ENCODE results near the gene DCBLD1.

The DCBLD1 gene

DNA sequence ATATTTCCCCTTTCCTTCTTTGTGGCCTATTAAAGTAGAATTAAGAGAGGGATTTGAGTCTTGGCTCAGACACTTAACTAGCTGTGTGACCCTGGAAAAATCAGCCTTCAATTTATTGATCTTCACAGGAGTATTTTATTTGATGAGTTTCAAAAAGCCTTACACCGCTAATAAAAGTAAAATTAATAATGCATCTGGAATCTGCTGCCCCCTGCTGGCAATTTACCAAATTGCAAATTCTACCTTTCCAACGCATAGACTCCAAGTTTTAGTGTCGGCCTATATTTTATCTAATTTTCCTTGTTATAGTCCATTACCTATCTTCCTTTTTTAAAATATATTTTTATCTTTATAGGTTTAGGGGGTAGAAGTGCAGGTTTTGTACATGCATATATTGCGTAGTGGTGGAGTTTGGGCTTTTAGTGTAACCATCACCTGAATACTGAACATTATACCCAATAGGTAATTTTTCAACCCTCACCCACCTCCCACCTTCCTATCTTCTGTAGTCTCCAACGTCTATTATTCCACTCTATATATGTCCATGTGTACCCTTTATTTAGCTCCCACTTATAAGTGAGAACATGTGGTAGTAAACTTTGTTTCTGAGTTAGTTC lies 73.5 kb downstream of the DCBLD1 start:
- DNase-seq: peak in 24 of 51 donors; percentile 2 to 53 (median 16)

DNA sequence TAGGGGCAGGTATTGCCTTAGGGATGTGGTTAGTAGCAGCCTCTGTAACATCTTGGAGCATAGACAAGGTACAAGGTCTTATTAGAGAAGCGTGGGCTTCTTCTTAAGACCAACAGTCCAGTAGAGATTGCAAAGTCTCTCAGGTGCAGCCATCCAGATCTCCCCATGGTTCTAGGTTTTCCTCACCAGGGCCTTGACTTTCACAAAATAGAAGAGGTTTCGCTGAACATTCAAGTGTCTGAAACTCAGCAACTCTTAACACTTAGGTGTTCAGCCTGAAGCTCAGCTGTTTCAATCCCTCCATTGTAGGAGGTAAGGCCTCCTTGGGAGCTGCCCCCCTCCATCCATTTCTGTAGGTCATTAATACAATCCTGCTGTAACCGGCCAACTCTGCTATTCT lies 75.5 kb downstream of the DCBLD1 start:
- no peak for DNase-seq

DNA sequence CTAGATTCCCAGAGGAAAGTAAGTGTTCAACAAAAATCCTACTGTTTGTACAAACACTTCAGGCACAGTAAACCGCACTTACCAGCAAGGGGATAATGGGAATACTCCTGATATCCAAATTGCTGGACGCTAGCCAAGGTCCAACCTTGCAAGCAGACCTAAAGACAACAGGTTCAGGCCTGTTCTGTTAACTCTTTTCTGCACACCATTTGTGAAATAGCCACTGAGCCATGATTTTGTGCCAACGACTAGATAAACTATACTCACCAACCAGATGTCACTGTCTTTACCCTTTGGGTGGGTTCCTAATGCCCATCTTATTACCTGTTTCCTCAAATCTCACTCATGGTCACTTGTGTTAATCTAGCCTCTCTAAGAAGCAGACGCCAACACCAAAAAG lies 76.3 kb downstream of the DCBLD1 start:
- no peak for DNase-seq

DNA sequence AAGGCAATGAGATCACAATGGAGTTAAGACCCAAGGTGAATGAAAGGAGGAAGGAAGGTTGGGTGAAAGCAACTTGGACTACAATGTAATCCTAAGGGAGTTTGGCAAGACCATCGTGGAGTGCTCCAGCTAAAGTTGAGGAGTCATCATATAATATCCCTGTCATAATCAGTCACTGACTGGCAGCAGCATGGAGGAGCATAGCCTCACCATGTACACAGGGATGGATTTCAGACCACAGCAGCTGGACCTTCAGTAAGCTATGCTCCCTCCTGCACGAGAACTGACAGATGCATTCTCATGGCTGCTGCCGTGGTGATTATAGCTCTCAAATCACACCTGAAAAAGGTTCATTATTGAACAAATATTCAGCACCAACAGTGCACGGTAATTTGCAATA lies 76.8 kb downstream of the DCBLD1 start:
- DNase-seq: no peak

DNA sequence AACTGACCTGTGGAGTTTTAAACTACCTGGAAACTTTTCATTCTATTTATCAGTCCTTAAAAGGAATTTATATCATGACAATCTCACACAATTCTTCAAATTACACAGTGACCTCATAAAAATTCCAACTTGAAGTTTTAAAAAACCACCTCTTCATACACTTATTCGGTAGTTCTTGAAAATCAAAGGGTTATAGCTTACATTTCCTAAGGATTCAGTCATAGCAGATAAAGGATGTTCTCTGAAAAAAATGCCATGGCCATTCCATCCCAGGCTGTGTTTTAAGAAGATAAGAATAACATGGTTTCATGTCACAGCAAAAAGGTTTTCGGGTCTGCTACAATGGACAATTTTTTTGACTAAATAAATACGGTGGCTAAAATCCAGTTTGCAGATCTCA lies 78.7 kb downstream of the DCBLD1 start:
- no peak for DNase-seq

DNA sequence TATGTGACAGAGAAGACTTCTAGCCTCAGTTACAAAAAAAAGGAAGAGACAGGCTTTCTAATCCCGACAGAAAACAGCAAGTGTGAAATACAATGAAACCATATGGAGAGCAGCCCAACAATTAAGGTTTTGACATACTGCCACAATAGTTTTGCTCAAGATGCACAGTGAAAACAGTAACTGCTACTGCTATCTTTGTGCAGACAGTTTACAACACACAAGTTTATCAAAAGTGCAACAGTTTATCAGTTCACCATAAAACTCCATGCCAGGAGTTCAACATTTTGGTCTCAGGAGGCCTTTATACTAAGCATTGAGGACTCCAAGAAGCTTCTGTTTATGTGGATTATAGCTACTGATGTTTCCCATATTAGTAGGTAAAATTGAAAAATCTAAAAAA lies 82.2 kb downstream of the DCBLD1 start:
- no peak for DNase-seq

DNA sequence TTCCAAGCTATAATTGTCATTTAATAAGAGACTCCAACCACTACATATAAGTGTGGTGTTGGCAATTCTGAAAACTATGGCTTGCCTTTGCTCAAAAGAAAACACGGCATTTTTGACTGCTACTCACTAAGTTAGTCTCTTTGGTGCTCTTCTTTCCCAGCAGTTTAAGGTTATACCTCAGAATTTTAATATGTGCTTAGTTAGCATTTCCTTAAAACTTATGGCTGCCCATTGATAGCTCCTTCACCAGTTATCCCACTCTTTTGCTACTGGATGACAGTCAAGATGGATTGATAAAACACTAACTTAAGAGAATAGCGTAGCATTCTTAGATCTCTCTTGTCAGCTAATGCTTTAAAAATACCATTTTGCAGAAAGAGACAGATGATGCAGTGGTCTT lies 85.8 kb downstream of the DCBLD1 start:
- DNase-seq: no peak

DNA sequence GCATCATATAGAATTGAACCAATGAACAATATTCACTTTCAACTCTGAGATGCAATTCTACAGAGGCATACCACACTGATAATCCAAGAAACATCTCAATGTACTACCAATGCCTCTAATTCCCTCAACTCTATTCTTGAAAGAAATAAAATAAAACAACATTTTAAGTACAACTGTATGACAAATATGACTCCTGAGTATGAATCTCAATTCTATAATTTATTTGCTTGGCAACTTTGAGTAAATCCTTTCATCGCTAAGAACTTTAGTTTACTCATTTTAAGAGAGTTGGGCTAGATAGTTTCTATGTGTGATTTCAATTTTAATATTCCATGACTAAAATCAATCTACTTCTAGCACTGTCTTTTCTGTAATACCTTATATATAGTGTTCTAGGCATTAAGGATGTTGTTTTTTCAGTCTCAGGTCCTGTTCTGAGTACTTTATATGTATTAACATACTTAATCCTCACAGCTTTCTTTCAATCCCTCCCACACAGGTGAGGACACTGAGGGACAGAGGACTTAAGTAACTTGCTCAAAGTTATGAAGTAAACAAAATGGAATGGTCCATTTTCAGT lies 86.4 kb downstream of the DCBLD1 start:
- DNase-seq: no peak

DNA sequence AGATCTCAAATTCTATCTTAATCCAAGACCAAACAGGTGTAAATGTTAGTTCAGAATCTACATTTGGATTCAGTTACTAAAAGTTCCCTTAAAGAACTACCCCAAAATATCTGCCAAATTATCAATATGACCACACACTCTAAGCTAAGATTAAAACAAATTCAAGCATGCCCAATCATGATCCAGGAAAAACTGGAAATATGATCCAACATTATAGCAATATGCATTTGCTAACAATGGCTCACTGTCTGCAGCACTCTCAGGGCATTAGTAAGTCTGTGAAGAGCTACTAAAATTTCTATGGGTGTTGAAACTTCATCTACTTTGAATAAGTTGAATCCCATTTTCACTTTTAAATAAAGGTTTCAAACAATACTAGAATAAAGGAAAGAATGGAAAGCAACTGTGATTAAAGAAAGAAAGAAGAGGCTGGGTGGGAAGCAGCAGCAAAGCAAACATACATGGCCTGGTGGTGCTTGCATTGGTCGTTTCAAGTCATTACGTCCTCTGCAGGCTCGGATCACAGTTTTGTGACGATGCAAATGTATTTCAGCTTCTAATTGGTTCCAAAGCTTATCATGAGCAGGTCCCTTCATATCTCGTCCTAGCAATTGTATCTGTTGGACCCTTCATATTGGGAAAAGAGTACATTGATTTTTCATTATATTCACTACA lies 90.7 kb downstream of the DCBLD1 start:
- no peak for DNase-seq

DNA sequence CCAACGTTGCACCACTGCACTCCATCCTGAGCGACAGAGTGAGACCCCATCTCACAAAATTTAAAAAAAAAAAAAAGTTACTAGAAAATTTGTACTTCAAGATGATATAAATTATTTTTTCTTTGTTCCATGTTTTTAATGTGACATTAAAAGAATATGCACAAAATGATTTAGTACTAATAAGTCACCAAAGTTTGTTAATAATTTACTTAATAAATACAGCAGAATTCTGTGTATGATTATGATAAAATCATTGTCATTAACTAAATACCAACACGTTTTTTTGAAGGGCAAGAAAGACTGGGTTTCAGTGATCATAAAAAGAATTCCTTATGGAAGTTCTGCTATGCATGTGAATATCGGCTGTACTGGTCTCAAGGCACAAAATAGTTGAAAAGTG lies 91.7 kb downstream of the DCBLD1 start:
- DNase-seq: no peak

DNA sequence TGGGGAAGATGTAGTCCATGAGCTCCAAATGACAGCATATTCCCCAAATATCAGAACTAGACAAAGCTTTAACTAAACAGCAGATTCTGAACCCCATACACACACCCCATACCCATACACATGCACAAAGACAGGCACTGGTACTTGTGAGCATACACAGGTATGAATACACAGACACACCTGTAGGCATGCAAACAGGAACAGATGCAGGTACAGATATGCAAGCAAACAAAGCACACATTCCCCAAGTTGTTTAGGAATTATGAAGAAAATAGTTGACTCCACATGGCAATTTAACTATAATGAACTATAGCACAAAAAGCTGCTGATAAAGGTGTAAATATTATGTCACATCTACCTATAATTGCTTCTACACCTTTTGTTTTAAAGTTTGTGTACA lies 103.2 kb downstream of the DCBLD1 start:
- DNase-seq: no peak

DNA sequence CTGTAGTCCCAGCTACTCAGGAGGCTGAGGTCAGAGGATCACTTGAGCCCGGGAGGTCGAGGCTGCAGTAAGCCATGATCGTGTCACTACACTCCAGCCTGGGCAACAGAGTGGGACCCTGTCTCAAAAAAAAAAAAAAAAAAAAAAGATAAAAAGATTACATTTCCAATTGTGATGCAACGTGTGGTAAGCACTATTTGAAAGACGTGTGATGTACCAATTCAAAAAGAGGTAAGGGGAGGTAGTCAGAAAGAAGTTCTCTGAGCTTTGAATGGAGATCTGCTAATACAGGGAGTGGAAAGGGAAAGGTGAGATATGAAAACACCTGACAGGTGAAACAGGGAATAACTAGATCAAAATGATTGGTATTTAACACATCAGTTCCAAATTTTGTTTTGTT lies 108.0 kb downstream of the DCBLD1 start:
- DNase-seq: no peak

DNA sequence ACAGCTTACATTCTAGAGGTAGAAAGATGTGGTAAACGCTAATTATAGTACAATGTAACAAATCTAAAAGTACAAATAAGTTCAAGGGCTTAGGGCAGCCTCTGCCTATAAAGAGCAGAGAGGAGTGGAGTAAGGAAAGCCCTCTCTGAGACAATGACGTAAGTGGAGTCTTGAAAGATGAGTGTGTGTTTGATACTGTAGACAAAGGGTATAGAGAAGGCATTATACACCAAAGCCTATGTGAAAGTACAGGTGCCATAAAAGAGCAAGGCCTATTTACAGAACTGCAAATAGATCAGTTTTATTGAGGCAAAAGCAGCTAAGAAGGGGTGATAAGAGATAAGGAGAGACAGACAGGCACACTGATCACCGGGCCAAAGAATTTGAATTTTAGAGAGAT lies 108.9 kb downstream of the DCBLD1 start:
- DNase-seq: no peak

DNA sequence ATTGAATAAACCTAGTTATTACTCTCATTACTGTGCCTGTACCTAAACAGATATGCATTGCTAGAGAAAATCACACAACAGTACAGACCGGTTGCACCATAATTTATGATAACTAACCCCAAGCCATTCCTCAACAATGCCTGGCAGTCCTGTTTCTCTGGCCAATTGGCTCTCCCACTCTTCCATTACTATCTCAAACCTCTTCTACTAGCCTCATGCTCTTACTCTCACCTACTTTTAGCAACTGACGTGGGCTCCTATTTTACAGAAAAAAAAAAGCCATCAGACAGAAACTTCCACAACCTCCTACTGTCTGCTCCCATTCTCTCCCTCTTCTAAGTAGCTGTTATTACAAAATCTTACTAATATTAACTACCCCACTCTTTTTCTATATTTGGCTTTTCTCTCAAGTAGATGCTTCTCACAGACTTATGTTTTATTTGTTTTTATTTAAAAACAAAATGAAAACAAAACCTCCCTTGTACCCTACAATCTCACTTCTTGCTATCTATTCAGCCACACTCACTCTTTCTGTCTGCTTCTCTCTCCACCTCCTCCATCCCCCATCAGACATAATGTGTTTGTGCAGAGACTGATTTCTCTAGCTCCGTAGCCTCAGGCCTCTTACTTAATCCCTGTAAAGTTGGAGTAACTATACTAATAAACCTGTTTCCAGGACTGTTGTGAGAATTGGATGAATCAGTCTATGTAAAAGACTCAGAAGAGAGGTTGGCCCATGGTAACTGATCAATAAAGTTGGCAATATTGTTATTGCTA lies 110.7 kb downstream of the DCBLD1 start:
- no peak for DNase-seq

DNA sequence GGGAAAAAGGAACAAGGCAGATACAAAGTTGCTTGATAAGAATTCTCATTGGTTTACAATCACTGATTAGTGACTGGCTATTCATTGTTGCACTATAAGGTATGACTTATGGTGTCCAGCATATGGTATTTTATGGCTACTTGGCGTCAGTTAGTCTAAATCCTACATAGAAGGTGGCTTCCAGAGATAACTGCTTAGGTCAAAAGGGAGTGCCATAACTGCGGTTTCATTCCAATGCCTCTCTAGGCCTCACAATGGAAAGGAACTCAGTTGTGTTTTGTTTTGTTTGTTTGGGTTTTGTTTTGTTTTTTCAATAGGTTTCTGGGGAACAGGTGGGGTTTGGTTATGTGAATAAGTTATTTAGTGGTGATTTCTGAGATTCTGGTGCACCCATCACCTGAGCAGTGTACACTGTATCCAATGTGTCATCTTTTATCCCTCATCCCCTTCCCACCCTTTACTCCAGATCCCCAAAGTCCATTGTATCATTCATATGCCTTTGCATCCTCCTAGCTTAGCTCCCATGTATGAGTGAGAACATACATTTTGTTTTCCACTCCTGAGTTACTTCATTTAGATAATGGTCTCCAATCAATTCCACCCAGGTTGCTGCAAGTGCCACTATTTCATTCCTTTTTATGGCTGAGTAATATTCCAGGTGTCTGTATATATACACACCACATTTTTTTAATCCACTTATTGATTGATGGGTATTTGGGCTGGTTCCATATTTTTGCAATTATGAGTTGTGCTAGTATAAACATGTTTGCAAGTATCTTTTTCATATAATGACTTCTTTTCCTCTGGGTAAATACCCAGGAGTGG lies 112.8 kb downstream of the DCBLD1 start:
- DNase-seq: no peak

DNA sequence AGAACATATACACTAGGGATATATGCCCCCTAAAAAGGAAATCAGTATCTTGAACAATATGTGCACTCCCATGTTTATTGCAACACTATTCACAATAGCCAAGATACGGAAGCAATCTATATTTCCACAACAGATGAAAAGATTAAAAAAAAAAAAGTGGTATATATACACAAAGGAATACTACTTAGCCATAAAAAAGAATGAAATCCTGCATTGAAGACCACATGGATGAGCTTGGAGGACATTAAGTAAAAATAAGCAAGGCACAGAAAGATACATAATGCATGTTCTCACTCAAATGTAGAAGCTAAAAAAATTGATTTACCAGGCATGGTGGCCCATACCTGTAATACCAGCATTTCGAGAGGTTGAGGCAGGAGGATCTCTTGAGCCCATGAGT lies 115.3 kb downstream of the DCBLD1 start:
- no peak for DNase-seq
